Endothelial cell of umbilical vein (primary cell): Measurements from ENCODE around the gene NCOA7.

Experiments
- EZH2 ChIP-seq: IDR thresholded peaks from 2 replicates; pipeline ENCODE4 v1.6.1; 2012; ENCODE audit warnings: borderline replicate concordance, low read depth, mild to moderate bottlenecking, moderate library complexity, low read length, inconsistent platforms; ENCODE audit not compliant: severe bottlenecking
- GATA2 ChIP-seq: IDR thresholded peaks from 2 replicates; pipeline ENCODE4 v1.7.0; 2011; ENCODE audit warnings: low read depth, mild to moderate bottlenecking, moderate library complexity, mixed read lengths, low read length; ENCODE audit not compliant: insufficient read length, insufficient read depth
- MYC ChIP-seq: IDR thresholded peaks from one replicate; pipeline ENCODE4 v1.6.1; 2011; ENCODE audit warnings: mild to moderate bottlenecking, low read depth, low read length
- POLR2A ChIP-seq: IDR thresholded peaks from 2 replicates; pipeline ENCODE4 v1.6.1; 2012; ENCODE audit warnings: low read depth, mild to moderate bottlenecking, control low read depth, low read length
- POLR2AphosphoS5 ChIP-seq: IDR thresholded peaks from 2 replicates; pipeline ENCODE4 v1.6.1; 2012; ENCODE audit warnings: low read depth, mild to moderate bottlenecking, control low read depth, low read length, moderate library complexity; ENCODE audit not compliant: insufficient read depth
- TF ChIP-seq, protein P1 (sequence below), 2 donors: IDR thresholded peaks; 1 replicate in 1 of 2; 2 replicates in 1 of 2; pipeline ENCODE4 v1.5.1; 2011; ENCODE audit warnings: low read length in 2 of 2, mild to moderate bottlenecking in 2 of 2, moderate library complexity in 2 of 2, control low read depth in 1 of 2, inconsistent platforms in 1 of 2, low read depth in 1 of 2; ENCODE audit not compliant: insufficient read depth in 1 of 2; ENCODE audit errors: extremely low read depth in 1 of 2

DNA sequence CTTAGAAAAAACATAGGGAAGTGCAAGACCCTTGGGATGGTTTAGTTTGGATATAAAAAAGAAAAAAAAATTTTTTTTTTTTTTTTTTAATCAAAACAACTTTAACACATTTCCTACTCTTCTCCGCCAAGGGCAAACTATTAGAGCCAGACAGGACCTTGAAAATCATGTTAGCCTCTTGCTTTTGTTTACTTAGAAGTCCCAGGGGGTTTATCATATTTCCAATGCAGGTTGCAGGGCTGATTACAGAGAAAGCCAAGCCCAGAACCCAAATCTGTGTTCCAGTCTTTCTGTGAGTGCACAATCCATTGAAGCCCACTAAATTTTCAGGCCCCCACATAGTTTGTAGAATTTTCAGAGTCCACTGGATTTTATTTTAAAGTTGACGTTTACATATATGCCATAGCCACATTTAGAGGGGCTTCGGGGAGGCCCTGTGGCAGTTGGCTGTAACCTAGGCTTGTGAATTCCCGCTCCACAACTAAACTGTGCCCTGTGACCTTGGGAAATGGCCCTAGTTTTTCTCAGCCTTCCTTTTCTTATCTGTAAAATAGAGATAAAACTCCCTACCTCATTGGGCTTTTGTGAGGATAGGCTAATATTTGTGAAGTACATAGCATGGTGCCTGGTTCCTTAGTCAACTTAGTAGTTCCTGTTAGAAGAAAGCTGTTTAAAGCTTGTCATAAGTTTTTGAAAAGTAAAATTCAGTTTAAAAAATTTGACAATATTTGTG lies 55.7 kb downstream of the NCOA7 start:
- TF ChIP-seq POLR2A: no peak
- TF ChIP-seq POLR2AphosphoS5: no peak
- TF ChIP-seq, protein P1, sequence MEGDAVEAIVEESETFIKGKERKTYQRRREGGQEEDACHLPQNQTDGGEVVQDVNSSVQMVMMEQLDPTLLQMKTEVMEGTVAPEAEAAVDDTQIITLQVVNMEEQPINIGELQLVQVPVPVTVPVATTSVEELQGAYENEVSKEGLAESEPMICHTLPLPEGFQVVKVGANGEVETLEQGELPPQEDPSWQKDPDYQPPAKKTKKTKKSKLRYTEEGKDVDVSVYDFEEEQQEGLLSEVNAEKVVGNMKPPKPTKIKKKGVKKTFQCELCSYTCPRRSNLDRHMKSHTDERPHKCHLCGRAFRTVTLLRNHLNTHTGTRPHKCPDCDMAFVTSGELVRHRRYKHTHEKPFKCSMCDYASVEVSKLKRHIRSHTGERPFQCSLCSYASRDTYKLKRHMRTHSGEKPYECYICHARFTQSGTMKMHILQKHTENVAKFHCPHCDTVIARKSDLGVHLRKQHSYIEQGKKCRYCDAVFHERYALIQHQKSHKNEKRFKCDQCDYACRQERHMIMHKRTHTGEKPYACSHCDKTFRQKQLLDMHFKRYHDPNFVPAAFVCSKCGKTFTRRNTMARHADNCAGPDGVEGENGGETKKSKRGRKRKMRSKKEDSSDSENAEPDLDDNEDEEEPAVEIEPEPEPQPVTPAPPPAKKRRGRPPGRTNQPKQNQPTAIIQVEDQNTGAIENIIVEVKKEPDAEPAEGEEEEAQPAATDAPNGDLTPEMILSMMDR (IDR thresholded peaks at IDR 0.05; ENCODE audit: extremely low read depth in 1 of 2, insufficient read depth in 1 of 2, low read depth in 1 of 2, low read length in 2 of 2): no peak
- no peak for TF ChIP-seq EZH2
- no peak for TF ChIP-seq GATA2
- no peak for TF ChIP-seq MYC
